ENCODE measurements around the gene STIM1. TPM values are rescaled to one million over a fixed set of nuclear protein-coding genes. Genes with fewer than 3 reads are reported as not detected.
A peak's percentile ranks its signal among the peaks of the same experiment; 100 is the strongest.

Gene STIM1
- total RNA-seq, 1 donor from 2014 or later, result 46.9 TPM

DNA sequence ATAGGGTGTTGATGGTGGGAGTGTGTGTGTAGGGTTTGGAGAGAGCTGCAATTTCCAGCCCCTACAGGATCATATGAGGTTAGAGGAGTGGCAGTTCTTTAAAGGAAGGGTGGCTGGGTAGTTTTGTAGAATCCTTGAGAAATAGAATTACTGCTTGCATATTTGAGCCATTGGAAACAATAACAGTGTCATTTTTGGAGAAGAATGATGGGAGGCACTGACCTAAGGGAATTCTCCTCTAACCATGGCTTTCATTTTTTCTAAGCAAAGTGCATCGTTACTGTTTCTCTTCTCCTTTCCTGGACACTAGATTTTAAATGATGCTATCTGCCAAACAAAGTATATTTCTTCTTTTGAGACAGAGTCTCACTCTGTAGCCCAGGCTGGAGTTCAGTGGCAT lies 172.3 kb downstream of the STIM1 start:
- TF ChIP-seq, protein P1, sequence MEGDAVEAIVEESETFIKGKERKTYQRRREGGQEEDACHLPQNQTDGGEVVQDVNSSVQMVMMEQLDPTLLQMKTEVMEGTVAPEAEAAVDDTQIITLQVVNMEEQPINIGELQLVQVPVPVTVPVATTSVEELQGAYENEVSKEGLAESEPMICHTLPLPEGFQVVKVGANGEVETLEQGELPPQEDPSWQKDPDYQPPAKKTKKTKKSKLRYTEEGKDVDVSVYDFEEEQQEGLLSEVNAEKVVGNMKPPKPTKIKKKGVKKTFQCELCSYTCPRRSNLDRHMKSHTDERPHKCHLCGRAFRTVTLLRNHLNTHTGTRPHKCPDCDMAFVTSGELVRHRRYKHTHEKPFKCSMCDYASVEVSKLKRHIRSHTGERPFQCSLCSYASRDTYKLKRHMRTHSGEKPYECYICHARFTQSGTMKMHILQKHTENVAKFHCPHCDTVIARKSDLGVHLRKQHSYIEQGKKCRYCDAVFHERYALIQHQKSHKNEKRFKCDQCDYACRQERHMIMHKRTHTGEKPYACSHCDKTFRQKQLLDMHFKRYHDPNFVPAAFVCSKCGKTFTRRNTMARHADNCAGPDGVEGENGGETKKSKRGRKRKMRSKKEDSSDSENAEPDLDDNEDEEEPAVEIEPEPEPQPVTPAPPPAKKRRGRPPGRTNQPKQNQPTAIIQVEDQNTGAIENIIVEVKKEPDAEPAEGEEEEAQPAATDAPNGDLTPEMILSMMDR (IDR thresholded peaks at IDR 0.05), result no peak
- H3K9me3 Mint-ChIP-seq (ENCODE audit: unreplicated experiment), result peaks cover 3% of the 10 kb centered on the region
- no peak overlapping the region for H3K4me3 Mint-ChIP-seq (ENCODE audit: unreplicated experiment)
- peaks cover 43% of the 10 kb centered on the region for H3K4me1 Mint-ChIP-seq (ENCODE audit: unreplicated experiment)
- DNase-seq (ENCODE audit: extremely low spot score, unreplicated experiment), result no peak
- H3K27me3 Mint-ChIP-seq (ENCODE audit: unreplicated experiment), result no peaks in the 10 kb centered on the region
- peak overlapping the region; percentile 17 for H3K27ac Mint-ChIP-seq (ENCODE audit: unreplicated experiment)
- peaks cover 5% of the 10 kb centered on the region for H3K36me3 Mint-ChIP-seq (ENCODE audit: unreplicated experiment)

DNA sequence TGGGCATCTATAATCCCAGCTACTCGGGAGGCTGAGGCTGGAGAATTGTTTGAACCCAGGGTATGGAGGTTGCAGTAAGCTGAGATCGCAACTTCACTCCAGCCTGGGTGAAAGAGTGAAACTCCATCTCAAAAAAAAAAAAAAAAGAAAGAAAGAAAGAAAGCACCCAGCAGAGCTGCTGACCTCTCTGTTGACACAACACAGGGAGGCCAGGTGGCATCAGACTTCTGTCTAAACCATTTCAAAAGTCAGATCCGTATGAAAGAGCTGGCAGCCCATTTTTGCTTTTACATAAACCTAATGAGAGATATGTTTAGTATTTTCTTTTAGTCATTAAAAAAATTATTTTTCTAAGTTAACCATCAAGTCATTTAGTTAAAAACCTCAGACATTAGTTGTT lies 174.7 kb downstream of the STIM1 start:
- no peak overlapping the region for H3K4me3 Mint-ChIP-seq (ENCODE audit: unreplicated experiment)

DNA sequence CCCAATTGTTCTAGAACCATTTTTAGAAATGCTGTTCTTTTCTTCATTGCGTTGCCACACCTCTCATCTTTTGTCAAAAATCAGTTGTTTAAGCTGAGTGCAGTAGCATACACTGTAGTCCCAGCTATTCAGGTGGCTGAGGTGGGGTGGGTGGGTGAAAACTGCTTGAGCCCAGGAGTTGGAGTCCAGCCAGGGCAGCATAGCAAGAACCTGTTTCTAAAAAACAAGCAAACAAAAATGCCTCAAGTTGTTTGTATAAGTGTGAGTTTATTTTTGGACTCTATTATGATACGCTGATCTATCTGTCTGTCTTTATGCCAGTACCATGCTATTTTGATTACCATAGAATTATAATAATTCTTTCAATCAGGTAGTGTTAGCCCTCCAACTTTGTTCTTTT lies 176.6 kb downstream of the STIM1 start:
- Mint-ChIP-seq H3K27me3 (ENCODE audit: unreplicated experiment) (no peaks in the 10 kb centered on the region), H3K4me1 (ENCODE audit: unreplicated experiment) (peaks cover 16% of the 10 kb centered on the region), H3K4me3 (ENCODE audit: unreplicated experiment) (no peak overlapping the region), H3K9me3 (ENCODE audit: unreplicated experiment) (peaks cover 7% of the 10 kb centered on the region), H3K27ac (ENCODE audit: unreplicated experiment) (no peak overlapping the region), H3K36me3 (ENCODE audit: unreplicated experiment) (peaks cover 10% of the 10 kb centered on the region)
- no peak for DNase-seq (ENCODE audit: extremely low spot score, unreplicated experiment)
- TF ChIP-seq, protein P1 (IDR thresholded peaks at IDR 0.05), result no peak

More for the DNA sequence above, 174.7 kb downstream of the STIM1 start:
- TF ChIP-seq, protein P1 (IDR thresholded peaks at IDR 0.05), result no peak
- no peak overlapping the region for H3K27ac Mint-ChIP-seq (ENCODE audit: unreplicated experiment)
- H3K9me3 Mint-ChIP-seq (ENCODE audit: unreplicated experiment), result peaks cover 7% of the 10 kb centered on the region
- H3K36me3 Mint-ChIP-seq (ENCODE audit: unreplicated experiment), result peaks cover 9% of the 10 kb centered on the region
- no peaks in the 10 kb centered on the region for H3K27me3 Mint-ChIP-seq (ENCODE audit: unreplicated experiment)
- DNase-seq (ENCODE audit: extremely low spot score, unreplicated experiment), result no peak
- H3K4me1 Mint-ChIP-seq (ENCODE audit: unreplicated experiment), result peaks cover 35% of the 10 kb centered on the region

DNA sequence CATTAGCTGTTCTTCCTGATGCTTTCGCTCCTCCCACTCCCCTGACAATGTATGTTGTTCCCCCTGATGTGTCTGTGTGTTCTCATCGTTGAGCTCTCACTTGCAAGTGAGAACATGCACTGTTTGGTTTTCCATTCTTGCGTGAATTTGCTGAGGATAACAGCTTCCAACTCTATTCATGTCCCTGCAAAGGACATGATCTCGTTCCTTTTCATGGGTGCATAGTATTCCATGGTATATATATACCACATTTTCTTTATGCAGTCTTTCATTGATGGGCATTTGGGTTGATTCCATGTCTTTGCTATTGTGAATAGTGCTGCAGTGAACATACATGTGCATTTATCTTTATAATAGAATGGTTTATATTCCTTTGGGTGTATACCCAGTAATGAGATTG lies 180.5 kb downstream of the STIM1 start:
- Mint-ChIP-seq H3K4me1 (ENCODE audit: unreplicated experiment) (peaks cover 3% of the 10 kb centered on the region), H3K27me3 (ENCODE audit: unreplicated experiment) (no peaks in the 10 kb centered on the region), H3K27ac (ENCODE audit: unreplicated experiment) (no peak overlapping the region), H3K36me3 (ENCODE audit: unreplicated experiment) (peaks cover 11% of the 10 kb centered on the region), H3K4me3 (ENCODE audit: unreplicated experiment) (no peak overlapping the region), H3K9me3 (ENCODE audit: unreplicated experiment) (peaks cover 6% of the 10 kb centered on the region)
- DNase-seq (ENCODE audit: extremely low spot score, unreplicated experiment), result no peak
- TF ChIP-seq, protein P1 (IDR thresholded peaks at IDR 0.05), result no peak

DNA sequence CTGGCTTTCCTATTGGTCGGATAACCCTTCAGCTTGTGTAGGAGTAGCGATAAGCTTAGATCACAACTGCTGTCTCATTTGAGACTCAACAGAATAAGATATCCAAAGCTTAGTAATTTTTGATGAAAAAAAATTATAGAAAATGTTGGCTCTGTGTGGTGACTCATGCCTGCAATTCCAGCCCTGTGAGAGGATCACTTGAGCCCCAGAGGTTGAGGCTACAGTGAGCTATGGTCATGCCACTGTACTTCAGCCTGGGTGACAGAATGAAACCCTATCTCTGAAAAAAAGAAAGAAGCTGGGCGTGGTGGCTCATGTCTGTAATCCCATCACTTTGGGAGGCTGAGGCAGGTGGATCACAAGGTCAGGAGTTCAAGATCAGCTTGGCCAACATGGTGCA lies 183.5 kb downstream of the STIM1 start:
- H3K36me3 Mint-ChIP-seq (ENCODE audit: unreplicated experiment), result peaks cover 5% of the 10 kb centered on the region
- no peak for DNase-seq (ENCODE audit: extremely low spot score, unreplicated experiment)
- H3K4me3 Mint-ChIP-seq (ENCODE audit: unreplicated experiment), result no peak overlapping the region
- peaks cover 4% of the 10 kb centered on the region for H3K9me3 Mint-ChIP-seq (ENCODE audit: unreplicated experiment)
- TF ChIP-seq, protein P1 (IDR thresholded peaks at IDR 0.05), result no peak
- H3K27me3 Mint-ChIP-seq (ENCODE audit: unreplicated experiment), result no peaks in the 10 kb centered on the region
- H3K27ac Mint-ChIP-seq (ENCODE audit: unreplicated experiment), result no peak overlapping the region
- H3K4me1 Mint-ChIP-seq (ENCODE audit: unreplicated experiment), result peaks cover 3% of the 10 kb centered on the region
